ENCODE results near the gene SRRM4. TPM values are rescaled to one million over a fixed set of nuclear protein-coding genes. Genes with fewer than 3 reads are reported as not detected.
A peak's percentile ranks its signal among the peaks of the same experiment; 100 is the strongest.

Gene SRRM4
- total RNA-seq, 1 experiment from 2014 or later = 0.02 TPM

DNA sequence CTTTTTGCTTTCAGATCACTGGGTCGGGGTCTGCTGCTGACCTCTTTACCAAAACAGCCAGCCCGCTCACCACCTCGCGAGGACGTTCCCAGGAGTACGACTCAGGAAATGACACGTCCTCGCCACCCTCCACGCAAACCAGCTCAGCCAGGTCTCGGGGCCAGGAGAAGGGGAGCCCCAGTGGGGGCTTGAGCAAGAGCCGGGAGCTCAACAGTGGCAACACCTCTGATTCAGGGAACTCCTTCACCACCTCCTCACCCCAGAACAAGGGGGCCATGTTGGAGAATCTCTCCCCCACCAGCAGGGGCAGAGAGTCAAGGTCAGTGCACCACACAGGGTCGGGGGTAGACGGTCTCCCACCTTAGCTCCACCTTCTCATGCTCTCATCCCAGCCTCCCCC lies 164.0 kb downstream of the SRRM4 start:
- ChIA-PET POLR2A (no interaction called here), CTCF (no interaction called here), RAD21 (ENCODE audit: low non-redundant PET in 1 of 2, low total read pairs in 2 of 2, uncharacterized antibody in 2 of 2, unreplicated experiment in 2 of 2) (no interaction called here)
- no peaks in the 10 kb centered on the region for H4K20me1 ChIP-seq (ENCODE audit: insufficient read depth)
- H3K9ac ChIP-seq (ENCODE audit: low read length) = no peak overlapping the region
- H3K9me2 ChIP-seq (ENCODE audit: insufficient read depth) = no peaks in the 10 kb centered on the region
- TF ChIP-seq SRF (IDR thresholded peaks at IDR 0.05; ENCODE audit: low read depth) (no peak), FOSL1 (IDR thresholded peaks at IDR 0.05; ENCODE audit: low read depth) (no peak), POLR2AphosphoS5 (IDR thresholded peaks at IDR 0.05; ENCODE audit: low read depth, low read length) (no peak), CEBPB (IDR thresholded peaks at IDR 0.05; ENCODE audit: low read depth) (no peak), RAD21 (IDR thresholded peaks at IDR 0.05; ENCODE audit: low read depth) (no peak), EZH2 (IDR thresholded peaks at IDR 0.05) (no peak), EZH2phosphoT487 (IDR thresholded peaks at IDR 0.05; ENCODE audit: borderline replicate concordance) (no peak), EGR1 (IDR thresholded peaks at IDR 0.05; ENCODE audit: low read depth) (no peak)
- no peaks in the 10 kb centered on the region for H3K36me3 ChIP-seq (ENCODE audit: control insufficient read depth in 1 of 2, insufficient read depth in 2 of 2, low read length in 2 of 2)
- no peak overlapping the region for H3K27ac ChIP-seq (ENCODE audit: low read depth, low read length)
- BruUV-seq (replicated peaks) = no TSS peak
- no peak overlapping the region for H3K4me2 ChIP-seq (ENCODE audit: low read length)
- DNase-seq (ENCODE audit: low read depth, low spot score) = no peak
- no peaks in the 10 kb centered on the region; a peak in 1 of 4 replicates for H3K4me1 ChIP-seq (ENCODE audit: control insufficient read depth in 1 of 2, insufficient read depth in 2 of 2, low read length in 2 of 2)
- H3K4me3 ChIP-seq (replicated peaks in 1 of 2; ENCODE audit: low read depth in 1 of 2, low read length in 2 of 2) = no peak overlapping the region
- intact Hi-C loops (cut with micrococcal nuclease) = no loop called here
- no peaks in the 10 kb centered on the region for H3K79me2 ChIP-seq (ENCODE audit: insufficient read depth, low read length)
- no peak overlapping the region for H2AFZ ChIP-seq (ENCODE audit: low read depth, low read length, poor library complexity, severe bottlenecking)
- peaks cover 7% of the 10 kb centered on the region; the same call in 1 of the 2 replicates for H3K27me3 ChIP-seq (ENCODE audit: insufficient read depth, low read length)
- ATAC-seq = no peak
- H3K9me3 ChIP-seq (ENCODE audit: control insufficient read depth in 1 of 2, insufficient read depth in 1 of 2, low read depth in 1 of 2, low read length in 2 of 2) = no peaks in the 10 kb centered on the region

DNA sequence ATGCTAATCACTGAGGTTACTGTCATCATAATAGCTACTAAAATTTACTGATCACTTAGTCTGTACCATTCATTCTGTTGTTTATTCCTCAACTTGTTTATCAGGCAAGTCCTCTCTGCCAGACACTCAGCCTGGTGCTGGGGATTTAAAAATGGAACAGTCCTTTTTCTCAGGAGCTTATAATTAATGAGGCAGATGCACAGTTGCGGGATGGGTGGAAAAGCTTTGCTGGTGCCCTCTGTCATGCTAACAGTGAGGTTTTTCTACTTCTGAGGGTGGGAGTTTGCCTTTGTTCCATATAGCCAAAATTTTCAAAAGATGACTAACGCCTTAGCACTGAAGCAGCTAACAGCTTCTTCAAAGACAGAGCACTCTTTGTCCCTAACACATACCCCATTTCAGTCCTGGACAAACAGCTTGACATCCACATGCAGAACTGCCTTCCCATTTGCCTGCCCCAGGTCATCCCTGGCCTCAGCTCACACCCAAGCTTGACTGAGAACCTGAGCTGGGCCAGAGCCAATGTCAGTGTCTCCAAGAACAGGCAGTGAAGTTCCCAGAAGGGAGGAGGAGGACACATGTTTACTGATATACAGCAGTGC lies 166.6 kb downstream of the SRRM4 start:
- no peak overlapping the region for H3K4me3 ChIP-seq (replicated peaks in 1 of 2; ENCODE audit: low read depth in 1 of 2, low read length in 2 of 2)
- peaks cover 3% of the 10 kb centered on the region; the same call in 1 of the 2 replicates for H3K27me3 ChIP-seq (ENCODE audit: insufficient read depth, low read length)
- H3K4me2 ChIP-seq (ENCODE audit: low read length) = no peak overlapping the region
- TF ChIP-seq CEBPB (IDR thresholded peaks at IDR 0.05; ENCODE audit: low read depth) (no peak), TCF7L2 (IDR thresholded peaks at IDR 0.05; ENCODE audit: borderline replicate concordance, extremely low read depth, insufficient read depth, insufficient read length) (no peak), POLR2AphosphoS5 (IDR thresholded peaks at IDR 0.05; ENCODE audit: low read depth, low read length) (no peak), RAD21 (IDR thresholded peaks at IDR 0.05; ENCODE audit: low read depth) (no peak), CBX3 (IDR thresholded peaks at IDR 0.05; ENCODE audit: low read depth) (no peak), EZH2phosphoT487 (IDR thresholded peaks at IDR 0.05; ENCODE audit: borderline replicate concordance) (no peak), EZH2 (IDR thresholded peaks at IDR 0.05) (no peak), ELF1 (IDR thresholded peaks at IDR 0.05; ENCODE audit: borderline replicate concordance, low read depth) (no peak), ATF3 (IDR thresholded peaks at IDR 0.05) (no peak), ZNF274 (IDR thresholded peaks at IDR 0.05; ENCODE audit: low read depth, low read length) (no peak), JUND (IDR thresholded peaks at IDR 0.05) (no peak), EGR1 (IDR thresholded peaks at IDR 0.05; ENCODE audit: low read depth) (no peak), POLR2A (IDR thresholded peaks at IDR 0.05; ENCODE audit: borderline replicate concordance, extremely low read depth, insufficient read depth, insufficient read length) (no peak), ZFX (IDR thresholded peaks at IDR 0.05) (no peak), FOSL1 (IDR thresholded peaks at IDR 0.05; ENCODE audit: low read depth) (no peak), SIN3A (IDR thresholded peaks at IDR 0.05; ENCODE audit: low read depth) (no peak)
- TF ChIP-seq, protein P1, sequence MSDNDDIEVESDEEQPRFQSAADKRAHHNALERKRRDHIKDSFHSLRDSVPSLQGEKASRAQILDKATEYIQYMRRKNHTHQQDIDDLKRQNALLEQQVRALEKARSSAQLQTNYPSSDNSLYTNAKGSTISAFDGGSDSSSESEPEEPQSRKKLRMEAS (IDR thresholded peaks at IDR 0.05) = no peak
- BruUV-seq (replicated peaks) = no TSS peak
- peak; percentile 65 for ATAC-seq
- ChIA-PET POLR2A (interaction anchor here (0.6 kb wide), 1 partner anchor 95 kb away, joined by 5 read pairs; no protein-coding TSS in a partner anchor), RAD21 (ENCODE audit: low non-redundant PET in 1 of 2, low total read pairs in 2 of 2, uncharacterized antibody in 2 of 2, unreplicated experiment in 2 of 2) (no interaction called here), CTCF (no interaction called here)
- H3K9ac ChIP-seq (ENCODE audit: low read length) = no peak overlapping the region
- intact Hi-C loops (cut with micrococcal nuclease) = no loop called here
- no peak overlapping the region for H3K27ac ChIP-seq (ENCODE audit: low read depth, low read length)
- H2AFZ ChIP-seq (ENCODE audit: low read depth, low read length, poor library complexity, severe bottlenecking) = no peak overlapping the region
- no peaks in the 10 kb centered on the region for H3K9me3 ChIP-seq (ENCODE audit: control insufficient read depth in 1 of 2, insufficient read depth in 1 of 2, low read depth in 1 of 2, low read length in 2 of 2)
- DNase-seq (ENCODE audit: low read depth, low spot score) = no peak
- no peaks in the 10 kb centered on the region for H3K79me2 ChIP-seq (ENCODE audit: insufficient read depth, low read length)
- no peaks in the 10 kb centered on the region for H3K36me3 ChIP-seq (ENCODE audit: control insufficient read depth in 1 of 2, insufficient read depth in 2 of 2, low read length in 2 of 2)
- no peaks in the 10 kb centered on the region for H4K20me1 ChIP-seq (ENCODE audit: insufficient read depth)
- H3K4me1 ChIP-seq (ENCODE audit: control insufficient read depth in 1 of 2, insufficient read depth in 2 of 2, low read length in 2 of 2) = peaks cover under 1% of the 10 kb centered on the region in 2 experiments; a peak in 3 of 4 replicates
- no peaks in the 10 kb centered on the region for H3K9me2 ChIP-seq (ENCODE audit: insufficient read depth)

Data from HCT116 (cell line).